WTC11 (cell line): ENCODE data around the gene PAIP2.

Experiments
- AFF4 ChIP-seq: sonication (generic); formaldehyde crosslinking; IDR thresholded peaks from 2 replicates; pipeline ENCODE4 v1.8.1; 2023; ENCODE audit warnings: mild to moderate bottlenecking, missing genetic modification reagents, borderline replicate concordance
- CTCF ChIP-seq: fragments of 200-600 bp; IDR thresholded peaks from 2 replicates; pipeline ENCODE4 v1.8.0; 2022; ENCODE audit warnings: antibody characterized with exemption
- FOXP4 ChIP-seq: sonication (generic); formaldehyde crosslinking; IDR thresholded peaks from 2 replicates; pipeline ENCODE4 v1.8.0; 2022; ENCODE audit warnings: mild to moderate bottlenecking, missing genetic modification reagents
- HMGXB4 ChIP-seq: sonication (generic); formaldehyde crosslinking; IDR thresholded peaks from 2 replicates; pipeline ENCODE4 v1.8.1; 2023; ENCODE audit warnings: mild to moderate bottlenecking, moderate library complexity, missing genetic modification reagents
- JUN ChIP-seq: sonication (generic); formaldehyde crosslinking; IDR thresholded peaks from 2 replicates; pipeline ENCODE4 v1.8.0; 2023; ENCODE audit warnings: mild to moderate bottlenecking, missing genetic modification reagents
- MXD4 ChIP-seq: fragments of 250-450 bp; sonication (Bioruptor Pico); IDR thresholded peaks from 2 replicates; pipeline ENCODE4 v1.8.0; 2021; ENCODE audit warnings: mild to moderate bottlenecking, moderate library complexity, borderline replicate concordance
- NR1H2 ChIP-seq: sonication (generic); formaldehyde crosslinking; IDR thresholded peaks from 2 replicates; pipeline ENCODE4 v1.9.0; 2021; ENCODE audit warnings: mild to moderate bottlenecking, moderate library complexity, missing genetic modification reagents
- NR2C2 ChIP-seq: sonication (generic); formaldehyde crosslinking; IDR thresholded peaks from 2 replicates; pipeline ENCODE4 v1.8.0; 2022; ENCODE audit warnings: mild to moderate bottlenecking, missing genetic modification reagents
- OVOL2 ChIP-seq: fragments of 250-450 bp; sonication (Bioruptor Pico); IDR thresholded peaks from 2 replicates; pipeline ENCODE4 v1.9.0; 2021; ENCODE audit warnings: mild to moderate bottlenecking, borderline replicate concordance
- ZNF317 ChIP-seq: sonication (generic); formaldehyde crosslinking; IDR thresholded peaks from 2 replicates; pipeline ENCODE4 v1.8.1; 2023; ENCODE audit warnings: low read depth, mild to moderate bottlenecking, moderate library complexity, missing genetic modification reagents, borderline replicate concordance

- TF ChIP-seq AFF4 (CRISPR knock-in tag) (no peak), HMGXB4 (no peak), NR2C2 (CRISPR knock-in tag) (no peak), NR1H2 (CRISPR knock-in tag) (no peak), CTCF (no peak), JUN (CRISPR knock-in tag) (no peak), ZNF317 (CRISPR knock-in tag) (no peak), MXD4 (CRISPR knock-in tag) (no peak), FOXP4 (CRISPR knock-in tag) (no peak), OVOL2 (no peak)
These were observed 16.4 kb downstream of the PAIP2 start for GRCh38 chr5:139358064-139358463.
